Stomach (tissue), 9 donors: ENCODE results near the gene ANKRD12. TPM values are rescaled to one million over a fixed set of nuclear protein-coding genes. Genes with fewer than 3 reads are reported as not detected.

Experiments
- DNase-seq, 2 donors: peaks; one replicate each; pipeline versions ENCODE4 v3.0.0 to v3.0.0-alpha.2; 2013 to 2019
- H3K27ac ChIP-seq, 5 donors: fragments of 200-600 bp in 4 of 5; sonication (generic) in 4 of 5; one replicate each; pipeline ENCODE4 v1.5.1; 2013 to 2019; ENCODE audit warnings: mild to moderate bottlenecking in 1 of 5, moderate library complexity in 1 of 5
- H3K27me3 ChIP-seq, 3 donors: fragments of 200-600 bp; sonication (generic); one replicate each; pipeline ENCODE4 v1.5.1; 2017 to 2019; ENCODE audit warnings: mixed run types in 1 of 3
- H3K36me3 ChIP-seq, 4 donors: fragments of 200-600 bp; sonication (generic); 1 replicate in 3 of 4; 2 replicates in 1 of 4; pipeline ENCODE4 v1.5.1; 2016 to 2019
- H3K4me1 ChIP-seq, 4 donors: fragments of 200-600 bp; sonication (generic); one replicate each; pipeline ENCODE4 v1.5.1; 2016 to 2019
- H3K4me3 ChIP-seq, 4 donors: fragments of 200-600 bp; sonication (generic) in 3 of 4; one replicate each; pipeline ENCODE4 v1.5.1; 2016 to 2019; ENCODE audit warnings: mild to moderate bottlenecking in 1 of 4
- H3K9me3 ChIP-seq, 4 donors: fragments of 200-600 bp; sonication (generic); one replicate each; pipeline ENCODE4 v1.5.1; 2016 to 2019
- EP300 ChIP-seq: sonication (generic); formaldehyde crosslinking; IDR thresholded peaks from one replicate; pipeline ENCODE4 v1.6.1; 2017; ENCODE audit warnings: antibody characterized with exemption
- POLR2A ChIP-seq, 4 donors: fragments of 450-650 bp; IDR thresholded peaks; one replicate each; pipeline ENCODE4 v1.6.1; 2016; ENCODE audit warnings: antibody characterized with exemption in 4 of 4, control low read depth in 2 of 4, mild to moderate bottlenecking in 1 of 4, moderate library complexity in 1 of 4
- POLR2AphosphoS5 ChIP-seq, 3 donors: sonication (generic); formaldehyde crosslinking; IDR thresholded peaks; one replicate each; pipeline ENCODE4 v1.6.1; 2016; ENCODE audit warnings: antibody characterized with exemption in 3 of 3
- WGBS, 5 donors: extraction: QIAGEN DNeasy Blood & Tissue Kit in 3 of 5; methylation state at CpG; one replicate each; pipeline versions ENCODE4 v1.1.5 to v1.1.7; 2013 to 2018; 5-methylcytosine and 5-hydroxymethylcytosine counted together
- intact Hi-C: fragments of 100-400 bp; cut with DNase I; formaldehyde crosslinking; loops from one replicate; pipeline ENCODE4 v1.15.1; 2023; ENCODE audit warnings: low total_unique reads
- polyA plus RNA-seq, 3 donors: library from polyadenylated mRNA; stranded (reverse); fragments of 200-250 nt; gene quantifications; one replicate each; pipeline ENCODE4 v1.2.3, GENCODE V29; 2013
- total RNA-seq, 5 donors: library from RNA; depleted of rRNA; stranded (reverse); fragments of >200 nt; gene quantifications; one replicate each; pipeline versions ENCODE4 v1.1.0 to v1.2.3, GENCODE V29; 2014 to 2016
- TF ChIP-seq, protein P1 (sequence below), 7 experiments: fragments of 450-650 bp in 4 of 7; fragments of 200-600 bp in 3 of 7; sonication (generic) in 3 of 7; IDR thresholded peaks; one replicate each; pipeline ENCODE4 v1.5.1; 2016 to 2019; ENCODE audit warnings: antibody characterized with exemption in 7 of 7, control low read depth in 2 of 7, mild to moderate bottlenecking in 1 of 7
- donor health status: healthy with polysubstance abuse.
- donor health status: Bipolar disorder and iron deficiency.
- donor health status: healthy.

Gene ANKRD12
- total and polyA plus RNA-seq, 8 donors, result 10.0 to 85.5 (median 46.0) TPM

DNA sequence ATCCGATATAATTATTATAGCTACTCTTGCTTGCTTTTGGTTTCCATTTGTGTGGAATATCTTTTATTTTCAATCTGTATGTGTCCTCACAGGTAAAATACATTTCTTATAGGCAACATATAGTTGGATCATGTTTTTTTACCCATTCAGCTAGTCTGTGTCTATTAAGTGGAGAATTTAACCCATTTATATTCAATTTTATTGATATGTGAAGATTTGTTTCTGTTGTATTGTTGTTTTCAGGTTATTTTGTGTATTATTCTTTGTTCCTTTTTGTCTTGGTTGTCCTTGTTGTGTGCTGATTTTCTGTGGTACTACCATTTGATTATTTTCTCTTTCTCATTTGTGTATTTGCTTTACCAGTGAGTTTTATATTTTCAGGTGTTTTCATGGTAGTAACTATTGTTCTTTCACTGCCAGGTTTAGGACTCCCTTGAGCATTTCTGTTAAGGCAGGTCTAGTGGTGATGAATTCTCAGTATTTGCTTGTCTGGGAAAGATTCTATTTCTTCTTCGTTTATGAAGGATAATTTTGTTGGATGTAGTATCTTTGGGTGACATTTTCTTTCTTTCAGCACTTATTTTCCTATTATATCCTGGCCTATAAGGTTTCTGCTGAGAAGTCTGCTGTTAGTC, 95.4 kb downstream of the ANKRD12 start:
- peaks cover 0 to 20% (median 14%) of the 10 kb centered on the region in 4 donors for H3K9me3 ChIP-seq
- H3K4me1 ChIP-seq, result no peaks in the 10 kb centered on the region
- H3K4me3 ChIP-seq, result no peak overlapping the region
- H3K27ac ChIP-seq, result no peak overlapping the region
- H3K36me3 ChIP-seq, result peaks cover 9 to 83% (median 76%) of the 10 kb centered on the region in 4 donors
- intact Hi-C loops, result no loop called here
- 97 to 100% (median 98%) methylated on average over 2 of the region's 2 CpGs for WGBS, 5 donors
- no peaks in the 10 kb centered on the region for H3K27me3 ChIP-seq
- DNase-seq, result no peak
- no peak for TF ChIP-seq EP300
- TF ChIP-seq, protein P1, sequence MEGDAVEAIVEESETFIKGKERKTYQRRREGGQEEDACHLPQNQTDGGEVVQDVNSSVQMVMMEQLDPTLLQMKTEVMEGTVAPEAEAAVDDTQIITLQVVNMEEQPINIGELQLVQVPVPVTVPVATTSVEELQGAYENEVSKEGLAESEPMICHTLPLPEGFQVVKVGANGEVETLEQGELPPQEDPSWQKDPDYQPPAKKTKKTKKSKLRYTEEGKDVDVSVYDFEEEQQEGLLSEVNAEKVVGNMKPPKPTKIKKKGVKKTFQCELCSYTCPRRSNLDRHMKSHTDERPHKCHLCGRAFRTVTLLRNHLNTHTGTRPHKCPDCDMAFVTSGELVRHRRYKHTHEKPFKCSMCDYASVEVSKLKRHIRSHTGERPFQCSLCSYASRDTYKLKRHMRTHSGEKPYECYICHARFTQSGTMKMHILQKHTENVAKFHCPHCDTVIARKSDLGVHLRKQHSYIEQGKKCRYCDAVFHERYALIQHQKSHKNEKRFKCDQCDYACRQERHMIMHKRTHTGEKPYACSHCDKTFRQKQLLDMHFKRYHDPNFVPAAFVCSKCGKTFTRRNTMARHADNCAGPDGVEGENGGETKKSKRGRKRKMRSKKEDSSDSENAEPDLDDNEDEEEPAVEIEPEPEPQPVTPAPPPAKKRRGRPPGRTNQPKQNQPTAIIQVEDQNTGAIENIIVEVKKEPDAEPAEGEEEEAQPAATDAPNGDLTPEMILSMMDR (IDR thresholded peaks at IDR 0.05), result no peak
- no peak for TF ChIP-seq POLR2AphosphoS5 (IDR thresholded peaks at IDR 0.05)
- no peak for TF ChIP-seq POLR2A (IDR thresholded peaks at IDR 0.05)

DNA sequence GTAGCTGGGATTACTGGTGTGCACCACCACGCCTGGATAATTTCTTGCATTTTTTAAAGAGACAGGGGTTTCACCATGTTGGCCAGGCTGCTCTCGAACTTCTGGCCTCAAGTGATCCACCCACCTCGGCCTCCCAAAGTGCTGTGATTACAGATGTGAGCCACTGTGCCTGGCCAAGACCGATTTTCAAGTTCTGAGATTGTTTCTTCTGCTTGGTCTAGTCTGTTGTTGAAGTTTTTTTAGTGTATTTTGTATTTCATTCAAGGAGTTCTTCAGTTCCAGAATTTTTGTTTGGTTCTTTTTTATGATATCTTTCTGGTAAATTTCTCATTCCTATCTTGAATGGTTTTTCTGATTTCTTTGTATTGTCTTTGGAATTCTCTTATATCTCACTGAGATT, 96.4 kb downstream of the ANKRD12 start:
- H3K4me1 ChIP-seq, result no peaks in the 10 kb centered on the region
- H3K27ac ChIP-seq, result no peak overlapping the region
- intact Hi-C loops, result no loop called here
- peaks cover 9 to 85% (median 75%) of the 10 kb centered on the region in 4 donors for H3K36me3 ChIP-seq
- no peak overlapping the region for H3K4me3 ChIP-seq
- 93 to 100% (median 97%) methylated on average over 4 of the region's 4 CpGs for WGBS, 5 donors
- no peak for DNase-seq
- peaks cover 0 to 20% (median 14%) of the 10 kb centered on the region in 4 donors for H3K9me3 ChIP-seq
- no peaks in the 10 kb centered on the region for H3K27me3 ChIP-seq
- TF ChIP-seq, protein P1 (IDR thresholded peaks at IDR 0.05), result no peak
- TF ChIP-seq EP300 (no peak), POLR2AphosphoS5 (IDR thresholded peaks at IDR 0.05) (no peak), POLR2A (IDR thresholded peaks at IDR 0.05) (no peak)

DNA sequence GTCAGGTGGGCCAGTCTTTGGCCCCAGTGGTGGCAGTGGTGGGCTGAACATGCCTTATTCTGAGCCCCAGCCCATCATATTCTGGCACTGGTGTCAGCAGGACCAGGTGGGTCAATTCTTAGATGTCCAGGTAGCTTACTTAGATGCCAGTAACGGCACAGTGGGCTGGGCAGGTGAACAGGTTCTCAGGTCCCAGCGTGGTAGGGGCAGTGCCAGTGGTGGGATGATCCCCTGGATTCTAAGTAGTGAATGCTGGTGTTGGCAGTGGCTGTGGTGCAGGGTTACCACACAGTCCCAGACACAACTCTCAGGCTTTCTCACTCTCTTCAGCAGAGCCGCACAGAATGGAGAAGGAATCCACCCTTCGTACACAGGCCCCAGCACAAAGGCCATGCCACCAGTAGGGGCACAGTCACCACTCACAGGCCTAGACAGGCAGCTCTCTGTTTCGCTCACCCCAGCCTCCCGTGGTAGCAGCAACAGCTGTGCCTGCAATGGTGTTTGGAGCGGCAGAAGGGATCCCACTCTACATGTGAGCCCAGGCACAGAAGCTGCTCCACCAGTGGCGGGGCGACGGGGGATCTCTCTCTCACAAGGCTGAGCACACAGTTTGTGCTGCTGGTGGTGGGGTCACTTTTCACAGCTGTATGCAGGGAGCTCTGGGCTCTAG, 97.3 kb downstream of the ANKRD12 start:
- DNase-seq, result no peak
- H3K4me3 ChIP-seq, result no peak overlapping the region
- H3K27ac ChIP-seq, result no peak overlapping the region
- intact Hi-C loops, result no loop called here
- TF ChIP-seq, protein P1 (IDR thresholded peaks at IDR 0.05), result no peak
- TF ChIP-seq POLR2A (IDR thresholded peaks at IDR 0.05), result no peak
- TF ChIP-seq POLR2AphosphoS5 (IDR thresholded peaks at IDR 0.05), result no peak
- no peak for TF ChIP-seq EP300
- no peaks in the 10 kb centered on the region for H3K27me3 ChIP-seq
- peaks cover 0 to 20% (median 14%) of the 10 kb centered on the region in 4 donors for H3K9me3 ChIP-seq
- H3K36me3 ChIP-seq, result peaks cover 9 to 85% (median 77%) of the 10 kb centered on the region in 4 donors
- WGBS, 5 donors, result 94 to 98% (median 96%) methylated on average over 7 to 10 of the region's 10 CpGs
- no peaks in the 10 kb centered on the region for H3K4me1 ChIP-seq

DNA sequence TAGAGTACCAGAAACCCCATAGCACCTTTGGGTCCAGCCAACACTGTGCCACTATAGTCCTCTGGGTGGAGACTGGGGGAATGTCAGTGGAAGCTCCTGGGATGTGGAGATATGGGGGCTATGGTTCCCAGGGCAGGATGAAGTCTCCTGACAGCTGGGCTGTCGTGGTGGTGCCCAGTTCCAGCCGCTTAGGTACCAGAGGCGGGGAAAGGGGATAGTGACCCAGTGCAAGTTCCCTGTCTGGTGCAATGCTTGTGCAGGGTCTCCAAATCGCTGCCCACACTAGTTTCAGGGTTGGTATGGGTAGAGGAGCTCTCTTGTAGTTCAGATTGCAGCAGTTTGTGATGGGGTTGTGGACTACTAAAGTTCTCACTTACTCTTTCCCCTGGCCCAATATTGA, 97.9 kb downstream of the ANKRD12 start:
- no peaks in the 10 kb centered on the region for H3K27me3 ChIP-seq
- no peak for DNase-seq
- TF ChIP-seq EP300, result no peak
- TF ChIP-seq POLR2AphosphoS5 (IDR thresholded peaks at IDR 0.05), result no peak
- TF ChIP-seq, protein P1 (IDR thresholded peaks at IDR 0.05), result no peak
- TF ChIP-seq POLR2A (IDR thresholded peaks at IDR 0.05), result no peak
- H3K4me1 ChIP-seq, result no peaks in the 10 kb centered on the region
- H3K4me3 ChIP-seq, result no peak overlapping the region
- peaks cover 9 to 87% (median 79%) of the 10 kb centered on the region in 4 donors for H3K36me3 ChIP-seq
- H3K9me3 ChIP-seq, result peaks cover 0 to 20% (median 14%) of the 10 kb centered on the region in 4 donors
- H3K27ac ChIP-seq, result no peak overlapping the region
- WGBS, 5 donors, result 94 to 100% (median 99%) methylated on average over 2 to 4 of the region's 4 CpGs
- intact Hi-C loops, result no loop called here
